ENCODE data around the gene OGN.

GRCh38 chr9:92378865-92379560 is 25.4 kb downstream of the OGN start:
- TF ChIP-seq CTCF (IDR thresholded peaks at IDR 0.05; ENCODE audit: low read depth, low read length) (no peak), EZH2phosphoT487 (IDR thresholded peaks at IDR 0.05; ENCODE audit: low read depth) (no peak)
